Suprapubic skin (tissue), 4 donors: ENCODE measurements around the gene SLC25A20.

Experiments used
- EP300 ChIP-seq: sonication (generic); formaldehyde crosslinking; IDR thresholded peaks from one replicate; pipeline ENCODE4 v1.6.1; 2017; ENCODE audit warnings: antibody characterized with exemption
- POLR2AphosphoS5 ChIP-seq, 3 donors: sonication (generic); formaldehyde crosslinking; IDR thresholded peaks; one replicate each; pipeline ENCODE4 v1.6.1; 2017; ENCODE audit warnings: antibody characterized with exemption in 3 of 3
- TF ChIP-seq, protein P1 (sequence below), 2 donors: fragments of 200-600 bp in 1 of 2; fragments of 450-650 bp in 1 of 2; sonication (generic) in 1 of 2; IDR thresholded peaks; one replicate each; pipeline ENCODE4 v1.5.1; 2016 to 2019; ENCODE audit warnings: antibody characterized with exemption in 2 of 2, mild to moderate bottlenecking in 1 of 2, moderate library complexity in 1 of 2

DNA sequence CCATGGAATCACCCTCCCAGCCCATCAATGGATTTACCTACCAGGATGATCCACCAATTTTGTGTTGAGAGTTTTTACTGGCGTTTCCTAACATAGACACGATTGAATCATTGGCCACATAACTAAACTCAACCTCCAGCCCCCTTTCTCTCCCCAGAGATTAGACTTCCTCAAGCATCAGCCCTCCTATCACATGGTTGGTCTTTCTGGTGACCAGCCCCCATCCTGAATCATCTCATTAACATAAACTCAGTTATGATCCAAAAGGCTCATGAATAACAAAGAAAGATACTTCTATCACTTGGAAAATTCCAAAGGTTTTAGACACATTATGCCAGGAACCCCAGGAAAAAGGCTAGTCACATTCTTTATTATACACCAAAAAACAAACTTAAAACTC lies 72.2 kb downstream of the SLC25A20 start:
- no peak for TF ChIP-seq EP300
- no peak for TF ChIP-seq POLR2AphosphoS5 (IDR thresholded peaks at IDR 0.05)
- TF ChIP-seq, protein P1, sequence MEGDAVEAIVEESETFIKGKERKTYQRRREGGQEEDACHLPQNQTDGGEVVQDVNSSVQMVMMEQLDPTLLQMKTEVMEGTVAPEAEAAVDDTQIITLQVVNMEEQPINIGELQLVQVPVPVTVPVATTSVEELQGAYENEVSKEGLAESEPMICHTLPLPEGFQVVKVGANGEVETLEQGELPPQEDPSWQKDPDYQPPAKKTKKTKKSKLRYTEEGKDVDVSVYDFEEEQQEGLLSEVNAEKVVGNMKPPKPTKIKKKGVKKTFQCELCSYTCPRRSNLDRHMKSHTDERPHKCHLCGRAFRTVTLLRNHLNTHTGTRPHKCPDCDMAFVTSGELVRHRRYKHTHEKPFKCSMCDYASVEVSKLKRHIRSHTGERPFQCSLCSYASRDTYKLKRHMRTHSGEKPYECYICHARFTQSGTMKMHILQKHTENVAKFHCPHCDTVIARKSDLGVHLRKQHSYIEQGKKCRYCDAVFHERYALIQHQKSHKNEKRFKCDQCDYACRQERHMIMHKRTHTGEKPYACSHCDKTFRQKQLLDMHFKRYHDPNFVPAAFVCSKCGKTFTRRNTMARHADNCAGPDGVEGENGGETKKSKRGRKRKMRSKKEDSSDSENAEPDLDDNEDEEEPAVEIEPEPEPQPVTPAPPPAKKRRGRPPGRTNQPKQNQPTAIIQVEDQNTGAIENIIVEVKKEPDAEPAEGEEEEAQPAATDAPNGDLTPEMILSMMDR (IDR thresholded peaks at IDR 0.05): no peak
